GM23338 (cell line): ENCODE data around the gene SLIRP. TPM values are rescaled to one million over a fixed set of nuclear protein-coding genes. Genes with fewer than 3 reads are reported as not detected.
A peak's percentile ranks its signal among the peaks of the same experiment; 100 is the strongest.
"Not testable (repeated sequence)": the region's sequence is repeated elsewhere in the genome, so short reads cannot be mapped to it uniquely, and the experiment has no call there.

Source experiments
- ATAC-seq: fragments of 200-7000 bp; cut with Tn5 transposase; 3 replicates; pipeline ENCODE4 v1.9.1; 2020
- DNase-seq: peaks from one replicate; pipeline ENCODE4 v3.0.0-alpha.2; 2015; ENCODE audit warnings: low spot score
- H2AFZ ChIP-seq: fragments of 200-600 bp; sonication (generic); 2 replicates; pipeline ENCODE4 v1.8.0; 2016; ENCODE audit warnings: antibody characterized with exemption, mild to moderate bottlenecking, moderate library complexity
- H3F3A ChIP-seq: fragments of 200-600 bp; sonication (generic); replicated peaks from 2 replicates; pipeline ENCODE4 v1.8.0; 2017; ENCODE audit warnings: antibody characterized with exemption, mixed run types, low read depth
- H3K27ac ChIP-seq: fragments of 200-600 bp; sonication (generic); 2 replicates; pipeline ENCODE4 v1.6.1; 2016; ENCODE audit warnings: low read depth
- H3K27me3 ChIP-seq: fragments of 200-600 bp; sonication (generic); 2 replicates; pipeline ENCODE4 v1.8.0; 2016; ENCODE audit warnings: mild to moderate bottlenecking, mixed run types, moderate library complexity; ENCODE audit not compliant: insufficient read depth
- H3K36me3 ChIP-seq: fragments of 200-600 bp; sonication (generic); 2 replicates; pipeline ENCODE4 v1.8.0; 2016; ENCODE audit warnings: mild to moderate bottlenecking; ENCODE audit not compliant: insufficient read depth
- H3K4me1 ChIP-seq: fragments of 200-600 bp; sonication (generic); 2 replicates; pipeline ENCODE4 v1.8.0; 2016; ENCODE audit warnings: mild to moderate bottlenecking, moderate library complexity; ENCODE audit not compliant: insufficient read depth
- H3K4me2 ChIP-seq: fragments of 200-600 bp; sonication (generic); 2 replicates; pipeline ENCODE4 v1.7.1; 2017; ENCODE audit warnings: mixed run types
- H3K4me3 ChIP-seq: fragments of 200-600 bp; sonication (generic); 2 replicates; pipeline ENCODE4 v1.6.1; 2016; ENCODE audit warnings: mixed run types
- H3K79me2 ChIP-seq: fragments of 200-600 bp; sonication (generic); replicated peaks from 2 replicates; pipeline ENCODE4 v1.8.0; 2017; ENCODE audit warnings: mild to moderate bottlenecking; ENCODE audit not compliant: insufficient read depth
- H3K9me2 ChIP-seq: fragments of 200-600 bp; sonication (generic); 2 replicates; pipeline ENCODE4 v1.8.0; 2017; ENCODE audit not compliant: insufficient read depth
- H4K20me1 ChIP-seq: fragments of 200-600 bp; sonication (generic); replicated peaks from 2 replicates; pipeline ENCODE4 v1.8.0; 2017; ENCODE audit warnings: mild to moderate bottlenecking; ENCODE audit not compliant: insufficient read depth
- H3K27ac Mint-ChIP-seq: 2 replicates; pipeline ENCODE4 v1.8.0; 2020; ENCODE audit warnings: inconsistent platforms, mild to moderate bottlenecking, moderate library complexity, mixed read lengths
- H3K27me3 Mint-ChIP-seq: 3 replicates; pipeline ENCODE4 v1.8.0; 2022; ENCODE audit warnings: low read depth, mild to moderate bottlenecking, moderate library complexity, mixed read lengths, inconsistent platforms; ENCODE audit not compliant: insufficient read depth, poor library complexity
- H3K36me3 Mint-ChIP-seq: 3 replicates; pipeline ENCODE4 v1.8.0; 2021; ENCODE audit warnings: low read depth, mild to moderate bottlenecking, inconsistent platforms, moderate library complexity, mixed read lengths
- H3K4me1 Mint-ChIP-seq: 3 replicates; pipeline ENCODE4 v1.8.0; 2020; ENCODE audit warnings: mild to moderate bottlenecking, inconsistent platforms, mixed read lengths
- H3K4me3 Mint-ChIP-seq: 3 replicates; pipeline ENCODE4 v1.8.0; 2021; ENCODE audit warnings: moderate library complexity, mild to moderate bottlenecking, inconsistent platforms, mixed read lengths
- H3K9me3 Mint-ChIP-seq: 3 replicates; pipeline ENCODE4 v1.8.0; 2020; ENCODE audit warnings: moderate library complexity, mild to moderate bottlenecking, inconsistent platforms, mixed read lengths
- CREB1 ChIP-seq: fragments of 250-450 bp; sonication (Bioruptor Pico); IDR thresholded peaks from 2 replicates; pipeline ENCODE4 v1.5.0; 2020; ENCODE audit warnings: low read depth, mild to moderate bottlenecking, moderate library complexity
- EZH2 ChIP-seq: fragments of 200-600 bp; sonication (generic); IDR thresholded peaks from one replicate; pipeline ENCODE4 v1.8.0; 2017; ENCODE audit warnings: antibody characterized with exemption, mild to moderate bottlenecking, low read depth; ENCODE audit not compliant: unreplicated experiment
- JUNB ChIP-seq: IDR thresholded peaks from one replicate; pipeline ENCODE4 v1.6.1; 2016; ENCODE audit warnings: antibody characterized with exemption; ENCODE audit not compliant: unreplicated experiment
- NANOG ChIP-seq: IDR thresholded peaks from 2 replicates; pipeline ENCODE4 v1.6.1; 2016; ENCODE audit warnings: antibody characterized with exemption, borderline replicate concordance
- POLR2AphosphoS5 ChIP-seq: IDR thresholded peaks from 2 replicates; pipeline ENCODE4 v1.6.1; 2016; ENCODE audit warnings: antibody characterized with exemption, low read depth
- STAT1 ChIP-seq: IDR thresholded peaks from one replicate; pipeline ENCODE4 v1.6.1; 2016; ENCODE audit warnings: antibody characterized with exemption; ENCODE audit not compliant: unreplicated experiment
- ZNF114 ChIP-seq: fragments of 250-450 bp; sonication (Bioruptor Pico); IDR thresholded peaks from 2 replicates; pipeline ENCODE4 v1.5.0; 2020; ENCODE audit warnings: mild to moderate bottlenecking, moderate library complexity
- ZNF331 ChIP-seq: fragments of 250-450 bp; sonication (Bioruptor Pico); IDR thresholded peaks from 2 replicates; pipeline ENCODE4 v1.5.0; 2020; ENCODE audit warnings: low read depth, mild to moderate bottlenecking, moderate library complexity
- polyA plus RNA-seq: library from polyadenylated mRNA; unstranded; fragments of >200 nt; fragmentation: Nextera tagmentation; extraction: Ambion mirVana; gene quantifications from 2 replicates; pipeline ENCODE4 v1.2.1, GENCODE V29; 2016
- total RNA-seq: library from RNA; depleted of rRNA; stranded (reverse); fragments of >200 nt; shearing (Covaris generic); gene quantifications from 2 replicates; pipeline ENCODE4 v1.2.3, GENCODE V29; 2014
- TF ChIP-seq, protein P1 (sequence below): fragments of 250-450 bp; sonication (Bioruptor Pico); IDR thresholded peaks from 2 replicates; pipeline ENCODE4 v1.5.0; 2020; ENCODE audit warnings: mild to moderate bottlenecking, moderate library complexity
- TF ChIP-seq, protein P2 (sequence below), 2 experiments: fragments of 200-600 bp in 1 of 2; sonication (generic) in 1 of 2; conservative IDR thresholded peaks; 2 replicates each; pipeline versions ENCODE4 v1.5.1 to v1.6.1; 2016 to 2017; ENCODE audit warnings: antibody characterized with exemption in 2 of 2, low read depth in 2 of 2, mild to moderate bottlenecking in 2 of 2, moderate library complexity in 1 of 2
- TF ChIP-seq, protein P3 (sequence below): IDR thresholded peaks from one replicate; pipeline ENCODE4 v1.6.1; 2018; ENCODE audit warnings: antibody characterized with exemption; ENCODE audit not compliant: unreplicated experiment

Gene SLIRP
- total and polyA plus RNA-seq, 2 experiments from 2014 or later, result 240 to 2,291 TPM

DNA sequence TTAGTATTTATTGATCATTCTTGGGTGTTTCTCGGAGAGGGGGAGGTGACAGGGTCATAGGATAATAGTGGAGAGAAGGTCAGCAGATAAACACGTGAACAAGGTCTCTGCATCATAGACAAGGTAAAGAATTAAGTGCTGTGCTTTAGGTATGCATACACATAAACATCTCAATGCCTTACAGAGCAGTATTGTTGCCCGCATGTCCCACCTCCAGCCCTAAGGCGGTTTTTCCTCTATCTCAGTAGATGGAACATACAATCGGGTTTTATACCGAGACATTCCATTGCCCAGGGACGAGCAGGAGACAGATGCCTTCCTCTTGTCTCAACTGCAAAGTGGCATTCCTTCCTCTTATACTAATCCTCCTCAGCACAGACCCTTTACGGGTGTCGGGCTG is 46.3 kb upstream of the SLIRP start:
- H3K27ac Mint-ChIP-seq, H3K4me3 ChIP-seq, ATAC-seq, H3K4me3 Mint-ChIP-seq, H3K9me3 Mint-ChIP-seq, H3K27me3 Mint-ChIP-seq, H3K79me2 ChIP-seq, H3K36me3 Mint-ChIP-seq, H3K27me3 ChIP-seq, H3K4me1 Mint-ChIP-seq, H3K9me2 ChIP-seq, H4K20me1 ChIP-seq, H3K36me3 ChIP-seq, H3F3A ChIP-seq: not testable (repeated sequence)
- H3K4me2 ChIP-seq, result peak overlapping the region; percentile 36; the same call in 1 of the 2 replicates
- peak overlapping the region; percentile 40; the same call in 1 of the 2 replicates for H2AFZ ChIP-seq
- DNase-seq, result peak; percentile 31
- peak overlapping the region; percentile 39 for H3K27ac ChIP-seq
- peaks cover 15% of the 10 kb centered on the region for H3K4me1 ChIP-seq

DNA sequence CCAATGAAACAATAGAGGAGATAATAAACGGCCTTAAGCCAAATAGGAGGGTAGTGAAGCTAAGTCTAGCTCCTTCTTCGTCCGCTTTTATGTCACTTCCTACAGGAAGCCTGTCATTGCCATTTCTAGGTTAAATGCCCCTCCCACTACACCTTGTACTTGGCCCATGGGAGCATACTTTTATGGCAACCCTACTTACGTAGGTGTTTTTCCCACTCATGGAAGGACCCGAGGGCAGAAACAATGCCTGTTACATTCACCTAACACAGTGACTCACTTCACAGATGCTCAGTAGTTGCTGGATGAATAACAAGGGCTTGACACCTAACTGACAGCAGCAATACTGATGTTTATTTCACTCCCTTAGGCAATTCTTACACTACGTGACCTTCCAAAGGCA is 44.6 kb upstream of the SLIRP start:
- Mint-ChIP-seq H3K27ac (no peak overlapping the region), H3K9me3 (no peaks in the 10 kb centered on the region; the same call in 2 of the 3 replicates), H3K36me3 (no peaks in the 10 kb centered on the region), H3K27me3 (peaks cover 3% of the 10 kb centered on the region), H3K4me1 (peaks cover 10% of the 10 kb centered on the region), H3K4me3 (no peak overlapping the region)
- no peak overlapping the region for H2AFZ ChIP-seq
- no peaks in the 10 kb centered on the region for H3K36me3 ChIP-seq
- H3K27me3 ChIP-seq, result no peaks in the 10 kb centered on the region
- no peak overlapping the region for H3K4me3 ChIP-seq
- ATAC-seq (no peak), DNase-seq (no peak)
- no peak overlapping the region for H3K4me2 ChIP-seq
- 0 out of 2 replicates have a peak, but pooled peaks cover under 1% of the 10 kb centered on the region for H3F3A ChIP-seq
- H3K79me2 ChIP-seq, result no peaks in the 10 kb centered on the region
- H3K27ac ChIP-seq, result no peak overlapping the region
- peaks cover 15% of the 10 kb centered on the region for H3K4me1 ChIP-seq
- no peaks in the 10 kb centered on the region for H3K9me2 ChIP-seq
- H4K20me1 ChIP-seq, result no peaks in the 10 kb centered on the region
- TF ChIP-seq, protein P1, sequence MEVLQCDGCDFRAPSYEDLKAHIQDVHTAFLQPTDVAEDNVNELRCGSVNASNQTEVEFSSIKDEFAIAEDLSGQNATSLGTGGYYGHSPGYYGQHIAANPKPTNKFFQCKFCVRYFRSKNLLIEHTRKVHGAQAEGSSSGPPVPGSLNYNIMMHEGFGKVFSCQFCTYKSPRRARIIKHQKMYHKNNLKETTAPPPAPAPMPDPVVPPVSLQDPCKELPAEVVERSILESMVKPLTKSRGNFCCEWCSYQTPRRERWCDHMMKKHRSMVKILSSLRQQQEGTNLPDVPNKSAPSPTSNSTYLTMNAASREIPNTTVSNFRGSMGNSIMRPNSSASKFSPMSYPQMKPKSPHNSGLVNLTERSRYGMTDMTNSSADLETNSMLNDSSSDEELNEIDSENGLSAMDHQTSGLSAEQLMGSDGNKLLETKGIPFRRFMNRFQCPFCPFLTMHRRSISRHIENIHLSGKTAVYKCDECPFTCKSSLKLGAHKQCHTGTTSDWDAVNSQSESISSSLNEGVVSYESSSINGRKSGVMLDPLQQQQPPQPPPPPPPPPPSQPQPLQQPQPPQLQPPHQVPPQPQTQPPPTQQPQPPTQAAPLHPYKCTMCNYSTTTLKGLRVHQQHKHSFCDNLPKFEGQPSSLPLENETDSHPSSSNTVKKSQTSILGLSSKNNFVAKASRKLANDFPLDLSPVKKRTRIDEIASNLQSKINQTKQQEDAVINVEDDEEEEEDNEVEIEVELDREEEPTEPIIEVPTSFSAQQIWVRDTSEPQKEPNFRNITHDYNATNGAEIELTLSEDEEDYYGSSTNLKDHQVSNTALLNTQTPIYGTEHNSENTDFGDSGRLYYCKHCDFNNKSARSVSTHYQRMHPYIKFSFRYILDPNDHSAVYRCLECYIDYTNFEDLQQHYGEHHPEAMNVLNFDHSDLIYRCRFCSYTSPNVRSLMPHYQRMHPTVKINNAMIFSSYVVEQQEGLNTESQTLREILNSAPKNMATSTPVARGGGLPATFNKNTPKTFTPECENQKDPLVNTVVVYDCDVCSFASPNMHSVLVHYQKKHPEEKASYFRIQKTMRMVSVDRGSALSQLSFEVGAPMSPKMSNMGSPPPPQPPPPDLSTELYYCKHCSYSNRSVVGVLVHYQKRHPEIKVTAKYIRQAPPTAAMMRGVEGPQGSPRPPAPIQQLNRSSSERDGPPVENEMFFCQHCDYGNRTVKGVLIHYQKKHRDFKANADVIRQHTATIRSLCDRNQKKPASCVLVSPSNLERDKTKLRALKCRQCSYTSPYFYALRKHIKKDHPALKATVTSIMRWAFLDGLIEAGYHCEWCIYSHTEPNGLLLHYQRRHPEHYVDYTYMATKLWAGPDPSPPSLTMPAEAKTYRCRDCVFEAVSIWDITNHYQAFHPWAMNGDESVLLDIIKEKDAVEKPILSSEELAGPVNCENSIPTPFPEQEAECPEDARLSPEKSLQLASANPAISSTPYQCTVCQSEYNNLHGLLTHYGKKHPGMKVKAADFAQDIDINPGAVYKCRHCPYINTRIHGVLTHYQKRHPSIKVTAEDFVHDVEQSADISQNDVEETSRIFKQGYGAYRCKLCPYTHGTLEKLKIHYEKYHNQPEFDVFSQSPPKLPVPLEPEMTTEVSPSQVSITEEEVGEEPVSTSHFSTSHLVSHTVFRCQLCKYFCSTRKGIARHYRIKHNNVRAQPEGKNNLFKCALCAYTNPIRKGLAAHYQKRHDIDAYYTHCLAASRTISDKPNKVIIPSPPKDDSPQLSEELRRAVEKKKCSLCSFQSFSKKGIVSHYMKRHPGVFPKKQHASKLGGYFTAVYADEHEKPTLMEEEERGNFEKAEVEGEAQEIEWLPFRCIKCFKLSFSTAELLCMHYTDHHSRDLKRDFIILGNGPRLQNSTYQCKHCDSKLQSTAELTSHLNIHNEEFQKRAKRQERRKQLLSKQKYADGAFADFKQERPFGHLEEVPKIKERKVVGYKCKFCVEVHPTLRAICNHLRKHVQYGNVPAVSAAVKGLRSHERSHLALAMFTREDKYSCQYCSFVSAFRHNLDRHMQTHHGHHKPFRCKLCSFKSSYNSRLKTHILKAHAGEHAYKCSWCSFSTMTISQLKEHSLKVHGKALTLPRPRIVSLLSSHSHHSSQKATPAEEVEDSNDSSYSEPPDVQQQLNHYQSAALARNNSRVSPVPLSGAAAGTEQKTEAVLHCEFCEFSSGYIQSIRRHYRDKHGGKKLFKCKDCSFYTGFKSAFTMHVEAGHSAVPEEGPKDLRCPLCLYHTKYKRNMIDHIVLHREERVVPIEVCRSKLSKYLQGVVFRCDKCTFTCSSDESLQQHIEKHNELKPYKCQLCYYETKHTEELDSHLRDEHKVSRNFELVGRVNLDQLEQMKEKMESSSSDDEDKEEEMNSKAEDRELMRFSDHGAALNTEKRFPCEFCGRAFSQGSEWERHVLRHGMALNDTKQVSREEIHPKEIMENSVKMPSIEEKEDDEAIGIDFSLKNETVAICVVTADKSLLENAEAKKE, result no peak
- no peak for TF ChIP-seq NANOG
- no peak for TF ChIP-seq JUNB
- no peak for TF ChIP-seq CREB1
- TF ChIP-seq EZH2, result no peak
- TF ChIP-seq, protein P2, sequence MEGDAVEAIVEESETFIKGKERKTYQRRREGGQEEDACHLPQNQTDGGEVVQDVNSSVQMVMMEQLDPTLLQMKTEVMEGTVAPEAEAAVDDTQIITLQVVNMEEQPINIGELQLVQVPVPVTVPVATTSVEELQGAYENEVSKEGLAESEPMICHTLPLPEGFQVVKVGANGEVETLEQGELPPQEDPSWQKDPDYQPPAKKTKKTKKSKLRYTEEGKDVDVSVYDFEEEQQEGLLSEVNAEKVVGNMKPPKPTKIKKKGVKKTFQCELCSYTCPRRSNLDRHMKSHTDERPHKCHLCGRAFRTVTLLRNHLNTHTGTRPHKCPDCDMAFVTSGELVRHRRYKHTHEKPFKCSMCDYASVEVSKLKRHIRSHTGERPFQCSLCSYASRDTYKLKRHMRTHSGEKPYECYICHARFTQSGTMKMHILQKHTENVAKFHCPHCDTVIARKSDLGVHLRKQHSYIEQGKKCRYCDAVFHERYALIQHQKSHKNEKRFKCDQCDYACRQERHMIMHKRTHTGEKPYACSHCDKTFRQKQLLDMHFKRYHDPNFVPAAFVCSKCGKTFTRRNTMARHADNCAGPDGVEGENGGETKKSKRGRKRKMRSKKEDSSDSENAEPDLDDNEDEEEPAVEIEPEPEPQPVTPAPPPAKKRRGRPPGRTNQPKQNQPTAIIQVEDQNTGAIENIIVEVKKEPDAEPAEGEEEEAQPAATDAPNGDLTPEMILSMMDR (conservative IDR thresholded peaks at IDR 0.05; ENCODE audit: low read depth in 2 of 2), result no peak
- TF ChIP-seq STAT1, result no peak
- TF ChIP-seq, protein P3, sequence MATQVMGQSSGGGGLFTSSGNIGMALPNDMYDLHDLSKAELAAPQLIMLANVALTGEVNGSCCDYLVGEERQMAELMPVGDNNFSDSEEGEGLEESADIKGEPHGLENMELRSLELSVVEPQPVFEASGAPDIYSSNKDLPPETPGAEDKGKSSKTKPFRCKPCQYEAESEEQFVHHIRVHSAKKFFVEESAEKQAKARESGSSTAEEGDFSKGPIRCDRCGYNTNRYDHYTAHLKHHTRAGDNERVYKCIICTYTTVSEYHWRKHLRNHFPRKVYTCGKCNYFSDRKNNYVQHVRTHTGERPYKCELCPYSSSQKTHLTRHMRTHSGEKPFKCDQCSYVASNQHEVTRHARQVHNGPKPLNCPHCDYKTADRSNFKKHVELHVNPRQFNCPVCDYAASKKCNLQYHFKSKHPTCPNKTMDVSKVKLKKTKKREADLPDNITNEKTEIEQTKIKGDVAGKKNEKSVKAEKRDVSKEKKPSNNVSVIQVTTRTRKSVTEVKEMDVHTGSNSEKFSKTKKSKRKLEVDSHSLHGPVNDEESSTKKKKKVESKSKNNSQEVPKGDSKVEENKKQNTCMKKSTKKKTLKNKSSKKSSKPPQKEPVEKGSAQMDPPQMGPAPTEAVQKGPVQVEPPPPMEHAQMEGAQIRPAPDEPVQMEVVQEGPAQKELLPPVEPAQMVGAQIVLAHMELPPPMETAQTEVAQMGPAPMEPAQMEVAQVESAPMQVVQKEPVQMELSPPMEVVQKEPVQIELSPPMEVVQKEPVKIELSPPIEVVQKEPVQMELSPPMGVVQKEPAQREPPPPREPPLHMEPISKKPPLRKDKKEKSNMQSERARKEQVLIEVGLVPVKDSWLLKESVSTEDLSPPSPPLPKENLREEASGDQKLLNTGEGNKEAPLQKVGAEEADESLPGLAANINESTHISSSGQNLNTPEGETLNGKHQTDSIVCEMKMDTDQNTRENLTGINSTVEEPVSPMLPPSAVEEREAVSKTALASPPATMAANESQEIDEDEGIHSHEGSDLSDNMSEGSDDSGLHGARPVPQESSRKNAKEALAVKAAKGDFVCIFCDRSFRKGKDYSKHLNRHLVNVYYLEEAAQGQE, result no peak
- no peak for TF ChIP-seq POLR2AphosphoS5
- no peak for TF ChIP-seq ZNF331 (CRISPR knock-in tag)
- no peak for TF ChIP-seq ZNF114 (CRISPR knock-in tag)
